HG03558 (cell line): ENCODE results near the gene TIGD7.

Source experiments
- ATAC-seq: cut with Tn5 transposase; IDR thresholded peaks from one replicate; pipeline ENCODE4 v1.9.1; 2021; ENCODE audit warnings: moderate number of reproducible peaks; ENCODE audit not compliant: unreplicated experiment; ENCODE audit errors: extremely low read depth

Gene TIGD7, protein sequence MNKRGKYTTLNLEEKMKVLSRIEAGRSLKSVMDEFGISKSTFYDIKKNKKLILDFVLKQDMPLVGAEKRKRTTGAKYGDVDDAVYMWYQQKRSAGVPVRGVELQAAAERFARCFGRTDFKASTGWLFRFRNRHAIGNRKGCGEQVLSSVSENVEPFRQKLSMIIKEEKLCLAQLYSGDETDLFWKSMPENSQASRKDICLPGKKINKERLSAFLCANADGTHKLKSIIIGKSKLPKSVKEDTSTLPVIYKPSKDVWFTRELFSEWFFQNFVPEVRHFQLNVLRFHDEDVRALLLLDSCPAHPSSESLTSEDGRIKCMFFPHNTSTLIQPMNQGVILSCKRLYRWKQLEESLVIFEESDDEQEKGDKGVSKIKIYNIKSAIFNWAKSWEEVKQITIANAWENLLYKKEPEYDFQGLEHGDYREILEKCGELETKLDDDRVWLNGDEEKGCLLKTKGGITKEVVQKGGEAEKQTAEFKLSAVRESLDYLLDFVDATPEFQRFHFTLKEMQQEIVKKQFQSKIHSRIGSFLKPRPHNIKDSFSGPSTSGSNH

DNA sequence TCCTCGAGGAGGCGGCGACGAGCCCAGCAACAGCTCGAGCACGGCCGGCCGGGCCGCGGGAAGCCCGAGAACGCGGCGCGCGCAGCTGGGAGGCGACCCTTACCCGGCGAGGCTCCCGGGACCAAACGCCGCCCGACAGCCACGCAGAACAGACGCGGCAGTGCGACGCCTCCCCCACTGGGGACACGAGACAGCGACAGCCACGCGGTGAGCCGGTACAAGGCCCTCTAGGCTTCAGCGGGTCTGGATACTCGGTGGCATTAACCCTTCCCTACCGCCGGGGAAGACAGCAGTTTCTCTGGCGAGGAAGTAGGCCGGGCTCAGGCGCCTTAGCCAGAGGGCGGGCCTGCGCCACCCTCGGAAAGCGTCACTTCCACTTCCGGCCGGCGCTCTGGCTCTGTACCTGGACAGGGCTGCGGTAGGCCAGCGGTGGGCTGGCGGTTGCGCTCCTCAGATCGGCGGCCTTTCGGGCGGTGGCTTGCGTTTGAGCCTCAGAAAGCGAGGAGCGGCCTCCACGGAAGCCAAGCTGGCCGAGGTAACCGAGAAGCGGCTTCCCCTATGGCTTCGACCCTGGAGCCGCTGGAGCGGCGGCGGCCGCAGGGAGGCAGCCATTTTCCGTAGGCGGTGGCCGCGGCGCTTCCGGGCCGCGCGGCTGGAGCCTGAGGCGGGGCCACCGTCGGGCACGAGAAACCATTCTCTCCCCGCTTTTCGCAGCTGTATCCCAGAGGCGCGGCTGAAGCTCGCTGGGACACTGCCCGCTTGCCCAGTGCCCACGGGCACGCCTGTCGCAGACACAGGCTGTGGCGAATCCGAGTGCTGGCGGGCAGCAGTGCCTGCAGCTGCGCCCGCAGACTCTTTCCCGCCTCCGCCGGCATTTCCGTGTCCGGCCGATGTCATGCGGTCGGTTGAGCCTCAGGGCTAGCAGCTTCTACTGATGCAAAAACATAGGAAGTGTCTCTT is at the start of gene TIGD7, which contains the start of gene ZNF75A:
Gene TIGD7 (minus strand): TSS at position 322 of the 960 bp plus-strand sequence. CDS start 4,816 bp downstream, outside the sequence.
Gene ZNF75A (plus strand): TSS at position 389 of the 960 bp plus-strand sequence. CDS start 2,932 bp downstream, outside the sequence.
- ATAC-seq = no peak

- ATAC-seq = no peak
Measured at GRCh38 chr16:3349175-3349574, 43.9 kb upstream of the TIGD7 start.

GRCh38 chr16:3348547-3349167 is 43.4 kb upstream of the TIGD7 start:
- no peak for ATAC-seq

- ATAC-seq = no peak
Measured at GRCh38 chr16:3347586-3347985, 42.4 kb upstream of the TIGD7 start.

DNA sequence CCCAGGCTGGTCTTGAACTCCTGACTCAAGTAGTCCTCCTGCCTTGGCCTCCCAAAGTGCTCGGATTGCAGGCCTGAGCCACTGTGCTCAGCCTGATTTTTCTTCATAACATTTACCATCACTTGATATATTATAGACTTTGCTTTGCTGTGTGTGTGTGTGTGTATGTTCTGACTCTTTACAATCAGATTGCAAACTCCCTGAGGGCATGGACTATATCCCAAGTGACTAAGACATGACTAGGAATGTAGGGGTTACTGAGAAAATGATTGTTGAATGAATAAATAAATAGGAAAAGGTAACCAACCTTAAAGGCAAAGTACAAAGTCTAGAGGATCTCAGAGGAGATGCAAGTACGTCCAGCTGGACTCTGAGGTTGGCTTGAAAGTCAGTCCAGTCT is 40.8 kb upstream of the TIGD7 start:
- ATAC-seq = no peak

DNA sequence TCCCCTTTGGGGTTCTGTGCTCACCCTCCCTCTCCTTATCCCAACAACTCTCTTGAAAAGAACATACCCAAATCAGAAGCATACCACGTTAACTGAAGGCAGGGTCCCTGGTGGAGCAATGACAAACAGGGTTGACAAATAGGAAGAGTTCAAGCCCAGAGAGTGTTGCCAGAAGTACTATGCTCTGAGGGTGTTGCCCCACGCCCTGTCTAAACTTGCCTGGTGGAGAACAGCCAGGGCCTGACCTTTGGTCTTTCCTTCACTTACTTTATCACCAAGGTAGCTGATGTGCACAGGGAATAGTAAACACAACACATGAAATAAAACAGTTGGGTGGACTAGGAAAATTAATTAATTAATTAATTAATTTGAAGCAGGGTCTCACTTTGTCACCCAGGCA is 23.4 kb upstream of the TIGD7 start:
- ATAC-seq = no peak

DNA sequence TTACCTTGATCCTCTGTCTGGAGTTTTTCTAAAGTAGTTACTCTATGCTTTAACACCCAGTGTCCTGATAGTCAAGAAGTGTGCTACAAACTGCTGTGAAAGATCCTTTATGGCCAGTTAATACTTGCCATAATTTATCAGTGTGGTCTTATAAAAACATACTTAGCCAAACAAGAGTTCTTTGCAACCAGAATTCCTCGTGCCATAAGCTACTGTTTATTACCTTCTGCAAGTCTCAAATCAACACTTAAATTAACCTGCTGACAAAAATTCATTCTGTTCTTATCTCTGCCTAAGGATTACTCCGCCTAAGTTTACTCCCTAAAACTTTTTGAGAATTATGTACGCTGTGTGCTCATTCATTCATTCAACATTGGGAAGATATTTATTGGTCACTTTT is 22.9 kb upstream of the TIGD7 start:
- no peak for ATAC-seq

DNA sequence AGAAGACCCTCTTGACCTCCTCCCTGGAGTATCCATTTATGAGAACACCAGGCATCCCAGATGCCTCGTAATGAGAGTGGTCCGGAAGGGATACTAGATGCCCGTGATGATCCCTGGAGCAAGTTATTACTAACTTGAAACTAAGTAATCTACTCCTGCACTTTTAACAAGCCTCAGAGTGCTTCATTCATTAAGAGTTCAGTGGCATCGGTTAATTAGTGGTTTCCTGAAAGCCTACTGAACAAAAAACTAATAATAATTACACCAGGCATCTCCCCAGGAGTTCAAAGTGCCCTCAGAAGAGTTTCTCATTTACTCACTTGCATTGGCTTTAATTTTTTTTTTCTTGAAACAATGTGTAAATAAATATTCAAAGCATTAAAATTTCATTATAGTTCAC is 22.3 kb upstream of the TIGD7 start:
- ATAC-seq = no peak

DNA sequence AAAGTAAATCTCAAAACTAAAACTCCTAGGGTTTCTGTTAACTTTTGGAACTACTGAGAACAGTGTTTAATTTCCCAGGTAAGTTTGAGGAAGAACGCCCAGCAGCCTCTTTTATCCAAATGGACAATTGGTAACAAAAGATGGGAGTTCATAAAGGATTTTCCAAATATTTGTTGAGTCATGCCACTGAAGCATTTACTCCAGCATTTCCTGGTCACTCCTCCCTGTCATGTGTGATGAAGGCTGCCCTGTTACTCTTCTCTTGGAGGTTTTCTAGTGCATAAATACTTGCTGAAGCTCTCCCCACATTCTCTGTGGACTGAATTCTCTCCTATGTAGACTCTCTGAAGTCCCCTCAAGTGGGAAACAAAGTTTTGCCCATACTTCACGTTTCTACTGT is 16.6 kb upstream of the TIGD7 start:
- ATAC-seq = no peak

DNA sequence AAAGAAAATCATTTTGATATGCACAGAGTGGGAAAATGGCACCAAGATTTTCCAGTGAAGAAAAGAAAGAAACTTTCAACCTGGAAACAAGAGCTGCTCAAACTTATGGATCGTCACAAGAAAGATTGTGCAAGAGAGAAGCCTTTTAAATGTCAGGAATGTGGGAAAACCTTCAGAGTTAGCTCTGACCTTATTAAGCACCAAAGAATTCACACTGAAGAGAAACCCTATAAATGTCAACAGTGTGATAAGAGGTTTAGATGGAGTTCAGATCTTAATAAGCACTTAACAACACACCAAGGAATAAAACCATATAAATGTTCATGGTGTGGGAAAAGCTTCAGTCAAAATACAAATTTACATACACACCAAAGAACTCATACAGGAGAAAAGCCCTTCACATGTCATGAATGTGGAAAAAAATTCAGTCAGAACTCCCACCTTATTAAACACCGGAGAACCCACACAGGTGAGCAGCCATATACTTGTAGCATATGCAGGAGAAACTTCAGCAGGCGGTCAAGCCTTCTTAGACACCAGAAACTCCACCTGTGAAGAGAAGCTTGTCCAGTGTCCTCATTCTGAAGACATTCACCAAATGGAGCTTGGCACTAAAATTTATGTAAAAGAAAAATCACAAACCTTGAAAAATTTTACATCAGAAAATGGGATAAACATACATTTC is 12.2 kb upstream of the TIGD7 start:
- ATAC-seq = no peak

DNA sequence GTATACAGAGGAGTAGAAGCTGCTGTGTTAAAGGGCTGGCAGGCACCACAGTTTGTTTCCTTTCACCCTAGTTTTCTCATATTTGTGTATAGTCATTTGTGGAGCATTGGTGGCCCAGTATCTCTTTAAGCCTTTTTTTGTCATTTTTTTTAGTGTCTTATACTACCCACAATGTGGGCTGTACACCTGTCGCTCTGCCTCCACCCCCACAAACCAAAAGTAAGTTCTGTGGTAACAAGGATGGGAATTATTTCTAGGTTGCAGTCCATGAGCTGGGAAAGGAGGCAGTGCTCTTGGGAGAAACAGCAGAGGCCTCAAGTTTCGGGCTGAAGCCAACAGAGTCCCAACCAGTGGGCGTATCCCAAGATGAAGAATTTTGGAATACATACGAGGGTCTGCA is 6.3 kb upstream of the TIGD7 start:
- no peak for ATAC-seq

DNA sequence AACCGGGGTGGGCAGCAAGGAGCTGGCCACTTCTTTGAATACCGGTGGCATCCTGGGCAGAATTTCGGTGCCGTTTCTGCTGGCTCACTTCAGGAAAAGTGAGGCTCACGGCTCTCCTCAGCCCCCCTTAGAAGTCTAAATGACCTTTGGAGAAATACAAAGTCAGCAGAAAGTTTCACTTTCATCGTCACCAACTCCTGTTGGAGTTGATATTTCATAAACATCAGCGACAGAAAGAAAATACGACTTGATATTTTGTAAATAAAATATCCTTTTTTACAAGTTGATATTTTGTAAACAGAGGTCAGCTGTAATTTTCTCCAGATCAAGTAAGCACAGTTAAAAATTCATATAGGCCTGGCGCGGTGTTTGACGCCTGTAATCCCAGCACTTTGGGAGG is 848 bp upstream of the TIGD7 start:
- no peak for ATAC-seq

GRCh38 chr16:3304370-3304769 is 860 bp downstream of the TIGD7 start:
- ATAC-seq = no peak

DNA sequence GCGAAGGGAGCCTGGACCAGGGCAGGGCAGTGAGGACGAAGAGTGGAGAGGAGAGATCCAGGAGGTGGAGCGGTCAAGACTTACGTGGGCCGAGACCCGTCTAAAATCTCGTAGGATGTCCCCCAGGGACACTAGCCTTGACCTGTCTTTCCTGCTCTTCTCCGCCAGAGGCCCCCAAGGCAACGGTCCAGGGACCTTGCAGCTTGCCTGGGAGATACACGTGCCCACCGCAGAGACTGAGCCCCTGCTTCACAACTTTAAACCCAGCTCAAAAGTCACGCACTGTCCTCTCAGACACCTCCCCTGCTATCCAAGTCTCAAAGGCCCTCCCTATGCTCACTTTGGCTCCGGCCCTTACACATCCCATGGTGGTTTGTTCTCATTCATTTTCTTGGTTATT is 9.4 kb downstream of the TIGD7 start:
- no peak for ATAC-seq

DNA sequence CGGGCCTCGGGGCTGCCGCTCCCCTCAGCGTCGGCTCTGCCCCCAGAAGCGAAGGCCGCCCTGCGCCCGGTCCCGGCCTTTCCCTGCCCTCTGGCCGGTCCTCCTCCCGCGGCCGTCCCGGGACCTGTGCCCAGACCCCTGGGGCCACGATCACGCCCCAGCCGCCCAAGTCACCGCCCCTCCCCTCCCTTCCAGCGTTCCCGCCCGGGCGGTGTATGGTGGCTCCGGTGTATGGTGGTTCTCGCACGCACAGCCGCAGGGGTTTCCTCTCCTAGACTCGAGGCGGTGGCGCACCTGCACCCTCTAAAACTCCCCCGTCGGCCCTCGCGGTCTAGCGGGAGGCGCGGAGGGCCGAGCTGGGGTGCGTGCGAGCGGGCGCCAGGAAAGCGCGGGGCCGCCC is 10.0 kb downstream of the TIGD7 start:
- no peak for ATAC-seq

GRCh38 chr16:3292604-3293003 is 12.6 kb downstream of the TIGD7 start:
- no peak for ATAC-seq

- no peak for ATAC-seq
Measured at GRCh38 chr16:3289998-3290673, 15.1 kb downstream of the TIGD7 start.

DNA sequence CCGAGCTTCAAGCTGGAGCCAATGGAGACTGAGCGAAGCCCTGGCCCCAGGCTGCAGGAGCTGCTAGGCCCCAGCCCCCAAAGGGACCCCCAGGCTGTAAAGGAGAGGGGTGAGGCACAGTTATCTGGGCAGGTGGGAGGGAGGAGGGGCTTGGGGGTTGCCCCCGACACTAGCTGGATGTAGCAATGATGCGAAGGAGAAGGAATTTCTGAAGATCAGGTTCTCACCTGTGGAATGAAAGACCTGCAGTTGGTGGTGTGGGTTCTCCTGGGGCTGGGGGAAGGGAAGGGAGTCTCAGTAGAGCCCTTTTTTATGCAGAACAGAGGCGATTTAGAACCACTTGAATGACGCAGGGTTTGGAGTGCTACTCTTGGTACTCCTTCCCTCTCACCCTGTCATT is 20.1 kb downstream of the TIGD7 start:
- ATAC-seq = no peak
